IMR-90 (cell line): Measurements from ENCODE around the gene NPEPPS. TPM values are rescaled to one million over a fixed set of nuclear protein-coding genes. Genes with fewer than 3 reads are reported as not detected.
A peak's percentile ranks its signal among the peaks of the same experiment; 100 is the strongest.

Source experiments
- ATAC-seq: fragments of 200-7000 bp; cut with Tn5 transposase; 2 replicates; pipeline ENCODE4 v1.9.1; 2020; ENCODE audit warnings: low read depth, mild to moderate bottlenecking, moderate library complexity
- BruUV-seq: library from RNA; stranded (reverse); fragments of 400-500 nt; replicated peaks from 2 replicates; lab custom pipeline; 2021; lab: Mats Ljungman, UMichigan
- CTCF ChIA-PET: fragments of 300-600 bp; formaldehyde crosslinking; extraction: SDS; loops from one replicate; lab custom pipeline; 2021; ENCODE audit warnings: antibody characterized with exemption; lab: Yijun Ruan, JAX
- POLR2A ChIA-PET: fragments of 300-600 bp; sonication (Branson Sonifier 250); formaldehyde crosslinking; loops from one replicate; lab custom pipeline; 2022; ENCODE audit warnings: antibody characterized with exemption; ENCODE audit not compliant: unreplicated experiment; lab: Charles Lee
- DNase-seq: peaks from one replicate; pipeline ENCODE4 v3.0.0; 2013
- H2AFZ ChIP-seq: replicated peaks from 2 replicates; pipeline ENCODE3; 2013; ENCODE audit warnings: low read length, mild to moderate bottlenecking; ENCODE audit not compliant: poor library complexity
- H2AK5ac ChIP-seq: 2 replicates; pipeline ENCODE4 v1.6.1; 2013; ENCODE audit warnings: low read depth, low read length, inconsistent platforms
- H2AK9ac ChIP-seq: replicated peaks from 2 replicates; pipeline ENCODE3; 2013; ENCODE audit warnings: mild to moderate bottlenecking, low read depth, low read length, moderate library complexity; ENCODE audit not compliant: poor library complexity
- H2BK120ac ChIP-seq: 2 replicates; pipeline ENCODE4 v1.6.1; 2013; ENCODE audit warnings: low read depth, low read length, inconsistent platforms
- H2BK15ac ChIP-seq: 3 replicates; pipeline ENCODE4 v1.6.1; 2013; ENCODE audit warnings: low read depth, low read length, inconsistent platforms
- H2BK20ac ChIP-seq: 2 replicates; pipeline ENCODE4 v1.6.1; 2013; ENCODE audit warnings: low read depth, mild to moderate bottlenecking, inconsistent platforms, low read length, moderate library complexity
- H2BK5ac ChIP-seq: 2 replicates; pipeline ENCODE4 v1.6.1; 2013; ENCODE audit warnings: mild to moderate bottlenecking, low read depth, low read length, inconsistent platforms; ENCODE audit not compliant: poor library complexity, severe bottlenecking
- H3K14ac ChIP-seq: replicated peaks from 2 replicates; pipeline ENCODE4 v1.6.1; 2013; ENCODE audit warnings: low read depth, low read length, inconsistent platforms
- H3K18ac ChIP-seq: 2 replicates; pipeline ENCODE4 v1.6.1; 2013; ENCODE audit warnings: low read depth, low read length, control low read depth
- H3K23ac ChIP-seq: 2 replicates; pipeline ENCODE4 v1.6.1; 2013; ENCODE audit warnings: low read depth, low read length, inconsistent platforms
- H3K27ac ChIP-seq: 2 replicates; pipeline ENCODE4 v1.5.1; 2013; ENCODE audit warnings: mild to moderate bottlenecking, control low read depth, low read length; ENCODE audit not compliant: insufficient read depth
- H3K27me3 ChIP-seq: 2 replicates; pipeline ENCODE4 v1.6.1; 2013; ENCODE audit warnings: low read length; ENCODE audit not compliant: control insufficient read depth, insufficient read depth
- H3K36me3 ChIP-seq: 2 replicates; pipeline ENCODE4 v1.6.1; 2013; ENCODE audit warnings: low read length, mixed read lengths; ENCODE audit not compliant: control insufficient read depth, insufficient read depth
- H3K4ac ChIP-seq: 2 replicates; pipeline ENCODE4 v1.6.1; 2013; ENCODE audit warnings: low read depth, low read length, inconsistent platforms
- H3K4me1 ChIP-seq: 2 replicates; pipeline ENCODE4 v1.6.1; 2013; ENCODE audit warnings: low read length, mixed read lengths; ENCODE audit not compliant: control insufficient read depth, insufficient read depth
- H3K4me2 ChIP-seq: 2 replicates; pipeline ENCODE4 v1.6.1; 2013; ENCODE audit warnings: low read depth, mild to moderate bottlenecking, control low read depth, low read length, moderate library complexity
- H3K4me3 ChIP-seq: 2 replicates; pipeline ENCODE4 v1.5.1; 2013; ENCODE audit warnings: low read depth, mild to moderate bottlenecking, control low read depth, low read length, moderate library complexity; ENCODE audit not compliant: insufficient read depth
- H3K56ac ChIP-seq: 2 replicates; pipeline ENCODE4 v1.6.1; 2013; ENCODE audit warnings: low read length, inconsistent platforms; ENCODE audit not compliant: insufficient read depth; ENCODE audit errors: extremely low read depth
- H3K79me1 ChIP-seq, 2 experiments: 2 replicates each; pipeline ENCODE4 v1.6.1; 2013; ENCODE audit warnings: low read length in 2 of 2, inconsistent platforms in 1 of 2, low read depth in 1 of 2
- H3K9ac ChIP-seq: 2 replicates; pipeline ENCODE4 v1.6.1; 2013; ENCODE audit warnings: low read depth, low read length, control low read depth
- H3K9me1 ChIP-seq: 2 replicates; pipeline ENCODE4 v1.6.1; 2013; ENCODE audit warnings: low read length, inconsistent platforms; ENCODE audit not compliant: insufficient read depth
- H3K9me3 ChIP-seq: 2 replicates; pipeline ENCODE4 v1.6.1; 2013; ENCODE audit warnings: low read length; ENCODE audit not compliant: control insufficient read depth, insufficient read depth
- H4K20me1 ChIP-seq: 2 replicates; pipeline ENCODE4 v1.6.1; 2013; ENCODE audit warnings: low read length, inconsistent platforms; ENCODE audit not compliant: insufficient read depth
- H4K5ac ChIP-seq: 2 replicates; pipeline ENCODE4 v1.6.1; 2013; ENCODE audit warnings: mild to moderate bottlenecking, low read depth, low read length, control low read depth
- H4K8ac ChIP-seq, 2 experiments: 2 replicates each; pipeline ENCODE4 v1.6.1; 2013; ENCODE audit warnings: low read depth in 2 of 2, low read length in 2 of 2, control low read depth in 1 of 2, inconsistent platforms in 1 of 2
- H4K91ac ChIP-seq: 2 replicates; pipeline ENCODE4 v1.6.1; 2013; ENCODE audit warnings: low read depth, low read length, inconsistent platforms; ENCODE audit not compliant: insufficient read depth
- ELK1 ChIP-seq: fragments of 150-350 bp; IDR thresholded peaks from 2 replicates; pipeline ENCODE4 v1.6.1; 2016; ENCODE audit warnings: low read depth, mild to moderate bottlenecking, low read length, moderate library complexity, borderline replicate concordance
- MAZ ChIP-seq: IDR thresholded peaks from 2 replicates; pipeline ENCODE4 v1.6.1; 2012; ENCODE audit warnings: low read depth, mild to moderate bottlenecking, low read length, improper control_type of control experiment, moderate library complexity, borderline replicate concordance
- MXI1 ChIP-seq: IDR thresholded peaks from 2 replicates; pipeline ENCODE4 v1.6.1; 2012; ENCODE audit warnings: low read depth, mild to moderate bottlenecking, low read length, moderate library complexity, borderline replicate concordance
- USF2 ChIP-seq: fragments of 150-350 bp; IDR thresholded peaks from 2 replicates; pipeline ENCODE4 v1.6.1; 2017; ENCODE audit warnings: mild to moderate bottlenecking, antibody characterized with exemption, low read length, low read depth
- WGBS, 2 experiments: methylation state at CpG; one replicate each; pipeline versions ENCODE4 v1.1.5 to v1.1.7; 2013; ENCODE audit warnings: missing lambda C conversion rate in 2 of 2; ENCODE audit not compliant: insufficient read length in 1 of 2; ENCODE audit errors: extremely low coverage in 2 of 2; 5-methylcytosine and 5-hydroxymethylcytosine counted together
- dilution Hi-C: fragments of 300-500 bp; cut with HindIII; formaldehyde crosslinking; loops from one replicate; pipeline ENCODE4 v1.14.3; 2018; ENCODE audit warnings: low sequenced_read_pairs; ENCODE audit not compliant: unreplicated experiment
- in situ Hi-C: fragments of 300-500 bp; cut with MboI; formaldehyde crosslinking; loops from 3 replicates; pipeline ENCODE4 v1.14.3; 2019; ENCODE audit warnings: low sequenced_read_pairs, inconsistent platforms, mixed read lengths
- intact Hi-C: fragments of 100-400 bp; cut with micrococcal nuclease; formaldehyde crosslinking; loops from 2 replicates; pipeline ENCODE4 v1.10.0; 2022
- polyA plus RNA-seq, 3 experiments: library from polyadenylated mRNA; depleted of rRNA; stranded (reverse); fragments of >200 nt; gene quantifications; 2 replicates each; pipeline ENCODE4 v1.2.3, GENCODE V29; 2012; ENCODE audit warnings: low replicate concordance in 1 of 3
- total RNA-seq: library from RNA; depleted of rRNA; stranded (reverse); fragments of >200 nt; gene quantifications from 2 replicates; pipeline ENCODE4 v1.2.3, GENCODE V29; 2012

Gene NPEPPS
- total and polyA plus RNA-seq, 2 of the 4 experiments (the other 2 are of a cell fraction), result 54.1 to 64.6 TPM

GRCh38 chr17:47650525-47651522 lies 119.9 kb downstream of the NPEPPS start:
- dilution Hi-C loops (no loop called here), in situ Hi-C loops (loop anchor here (10.0 kb wide), 1 partner anchor 506 kb away; no protein-coding TSS in a partner anchor), intact Hi-C loops (loop anchor here (5.0 kb wide), 1 partner anchor 146 kb away; no protein-coding TSS in a partner anchor)
- TF ChIP-seq MAZ, result peak; percentile 72; the same call in 1 of the 2 replicates
- peak; percentile 94 for TF ChIP-seq MXI1
- TF ChIP-seq USF2, result no peak
- no peak for TF ChIP-seq ELK1
- Histone ChIP-seq H3K18ac (0 out of 2 replicates have a peak overlapping the region, but pooled peaks have one; percentile 40), H3K4ac (peak overlapping the region; percentile 89), H3K4me2 (peak overlapping the region; percentile 93), H3K23ac (peak overlapping the region; percentile 78; the same call in 1 of the 2 replicates), H3K27ac (peak overlapping the region; percentile 99), H4K5ac (peak overlapping the region; percentile 87), H2BK15ac (no peak overlapping the region), H4K20me1 (peaks cover 42% of the 10 kb centered on the region), H3K27me3 (no peaks in the 10 kb centered on the region), H2BK20ac (no peak overlapping the region), H2BK120ac (no peak overlapping the region), H3K14ac (peak overlapping the region; percentile 93), H3K36me3 (peaks cover 25% of the 10 kb centered on the region), H3K4me3 (peak overlapping the region; percentile 93), H3K79me1 (peaks cover 12 to 60% of the 10 kb centered on the region in 2 experiments), H4K91ac (peak overlapping the region; percentile 93), H4K8ac (peak overlapping the region; percentile 82 to 86), H3K56ac (peak overlapping the region; percentile 94), H2AFZ (peak overlapping the region; percentile 77), H3K9me1 (peaks cover 9% of the 10 kb centered on the region), H2AK9ac (peak overlapping the region; percentile 99), H2BK5ac (peak overlapping the region; percentile 91), H2AK5ac (peak overlapping the region; percentile 90), H3K4me1 (peaks cover 5% of the 10 kb centered on the region; the same call in 1 of the 2 replicates), H3K9me3 (no peaks in the 10 kb centered on the region), H3K9ac (peak overlapping the region; percentile 99)
- ATAC-seq, result peak; percentile 58
- BruUV-seq, result no TSS peak
- POLR2A ChIA-PET, result no interaction called here
- WGBS, 2 experiments, result 0% methylated on average over 10 of the region's 39 CpGs; no CpG with 5 or more reads in 1 of the 2 experiments
- peak; percentile 94 for DNase-seq
- CTCF ChIA-PET, result interaction anchor here (1.0 kb wide), 1 partner anchor 13 kb away, joined by 6 read pairs; no protein-coding TSS in a partner anchor
